ENCODE measurements around the gene FBP2. TPM values are rescaled to one million over a fixed set of nuclear protein-coding genes. Genes with fewer than 3 reads are reported as not detected.

The FBP2 gene
- total RNA-seq, 4 donors from 2014 or later = not detected

GRCh38 chr9:94623253-94623652, 29.6 kb upstream of the FBP2 start:
- Histone ChIP-seq H3K9me3 (no peaks in the 10 kb centered on the region), H3K4me1 (peaks cover 3 to 12% (median 6%) of the 10 kb centered on the region in 4 donors), H3K27ac (replicated peaks in 1 of 4) (no peak overlapping the region), H3K4me3 (no peak overlapping the region), H3K27me3 (no peaks in the 10 kb centered on the region), H3K36me3 (no peaks in the 10 kb centered on the region)
- 90% methylated on average over 9 of the region's 9 CpGs for WGBS
- intact Hi-C loops (cut with DNase I) = no loop called here
- no peak for DNase-seq (ENCODE audit: extremely low spot score)
- TF ChIP-seq POLR2AphosphoS5 (IDR thresholded peaks at IDR 0.05) = no peak
- no peak for TF ChIP-seq EP300 (IDR thresholded peaks at IDR 0.05)

GRCh38 chr9:94622087-94622800, 28.6 kb upstream of the FBP2 start:
- TF ChIP-seq CTCF (IDR thresholded peaks at IDR 0.05) (no peak), EP300 (IDR thresholded peaks at IDR 0.05) (no peak), POLR2AphosphoS5 (IDR thresholded peaks at IDR 0.05) (no peak), POLR2A (IDR thresholded peaks at IDR 0.05; ENCODE audit: low read depth) (no peak)
- Histone ChIP-seq H3K9me3 (no peaks in the 10 kb centered on the region), H3K27ac (replicated peaks in 1 of 4) (no peak overlapping the region), H3K4me1 (peaks cover 3 to 12% (median 6%) of the 10 kb centered on the region in 4 donors), H3K36me3 (no peaks in the 10 kb centered on the region), H3K27me3 (no peaks in the 10 kb centered on the region), H3K4me3 (no peak overlapping the region)
- 92% methylated on average over 19 of the region's 19 CpGs for WGBS
- no peak for DNase-seq (ENCODE audit: extremely low spot score)
- intact Hi-C loops (cut with DNase I) = no loop called here

DNA sequence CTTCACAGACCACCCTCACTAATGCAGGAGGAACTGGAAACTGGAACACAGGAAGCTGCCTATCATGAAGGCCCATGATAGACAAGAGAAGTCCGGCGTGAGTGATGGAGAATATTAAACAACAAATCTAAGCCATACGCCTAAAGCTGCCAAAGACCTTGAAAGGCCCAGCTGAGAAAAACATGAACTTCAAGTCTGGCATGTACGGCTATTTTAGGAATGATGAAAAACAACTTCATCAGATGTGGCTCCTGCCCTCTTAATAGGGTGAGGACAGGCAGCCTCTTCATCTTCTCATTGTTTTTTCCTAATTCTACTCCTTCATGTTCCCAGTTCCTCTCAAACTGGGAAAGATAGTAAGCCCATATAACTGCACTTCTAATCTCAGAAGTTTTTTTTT, 25.4 kb upstream of the FBP2 start:
- Histone ChIP-seq H3K27me3 (no peaks in the 10 kb centered on the region), H3K9me3 (no peaks in the 10 kb centered on the region), H3K4me3 (no peak overlapping the region), H3K4me1 (peaks cover 3 to 12% (median 6%) of the 10 kb centered on the region in 4 donors), H3K27ac (replicated peaks in 1 of 4) (no peak overlapping the region), H3K36me3 (no peaks in the 10 kb centered on the region)
- TF ChIP-seq POLR2AphosphoS5 (IDR thresholded peaks at IDR 0.05) = no peak
- TF ChIP-seq POLR2A (IDR thresholded peaks at IDR 0.05; ENCODE audit: low read depth) = no peak
- no peak for TF ChIP-seq CTCF (IDR thresholded peaks at IDR 0.05)
- no peak for TF ChIP-seq EP300 (IDR thresholded peaks at IDR 0.05)
- intact Hi-C loops (cut with DNase I) = no loop called here
- 32% methylated on average over 4 of the region's 4 CpGs for WGBS
- DNase-seq (ENCODE audit: extremely low spot score) = no peak

DNA sequence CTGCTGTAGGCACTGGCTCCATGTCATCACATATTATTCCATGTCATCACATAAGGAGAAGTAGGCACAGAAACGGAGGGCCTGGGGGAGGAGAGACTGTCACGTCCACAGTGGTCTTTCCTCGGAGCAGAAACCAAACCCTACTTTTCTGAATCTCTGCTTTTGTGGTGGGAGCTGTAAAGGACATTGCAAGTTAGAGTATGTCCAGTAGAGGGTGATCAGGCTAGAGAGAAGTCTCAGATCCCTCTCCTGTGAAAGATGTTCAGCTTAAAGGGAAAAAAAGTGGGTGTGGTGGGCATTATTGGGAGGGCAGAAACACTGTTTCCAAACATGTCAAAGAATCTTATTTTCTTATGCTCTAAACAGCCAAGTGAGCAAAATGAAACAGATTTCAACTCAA, 19.4 kb upstream of the FBP2 start:
- TF ChIP-seq EP300 (IDR thresholded peaks at IDR 0.05) = no peak
- TF ChIP-seq POLR2A (IDR thresholded peaks at IDR 0.05; ENCODE audit: low read depth) = no peak
- TF ChIP-seq POLR2AphosphoS5 (IDR thresholded peaks at IDR 0.05) = no peak
- TF ChIP-seq CTCF (IDR thresholded peaks at IDR 0.05) = no peak
- H3K4me3 ChIP-seq = no peak overlapping the region

GRCh38 chr9:94612071-94612470, 18.4 kb upstream of the FBP2 start:
- Histone ChIP-seq H3K27me3 (peaks cover 0 to 7% (median 0%) of the 10 kb centered on the region in 4 donors), H3K9me3 (no peaks in the 10 kb centered on the region), H3K36me3 (no peaks in the 10 kb centered on the region), H3K4me1 (no peaks in the 10 kb centered on the region), H3K27ac (replicated peaks in 1 of 4) (no peak overlapping the region), H3K4me3 (no peak overlapping the region)
- DNase-seq (ENCODE audit: extremely low spot score) = no peak
- no peak for TF ChIP-seq POLR2A (IDR thresholded peaks at IDR 0.05; ENCODE audit: low read depth)
- TF ChIP-seq POLR2AphosphoS5 (IDR thresholded peaks at IDR 0.05) = no peak
- no peak for TF ChIP-seq EP300 (IDR thresholded peaks at IDR 0.05)
- TF ChIP-seq CTCF (IDR thresholded peaks at IDR 0.05) = no peak
- intact Hi-C loops (cut with DNase I) = no loop called here
- WGBS = 88% methylated on average over 7 of the region's 7 CpGs

More for the DNA sequence above, 19.4 kb upstream of the FBP2 start:
- WGBS = 87% methylated on average over 3 of the region's 3 CpGs
- Histone ChIP-seq H3K27me3 (peaks cover 0 to 7% (median 0%) of the 10 kb centered on the region in 4 donors), H3K4me1 (no peaks in the 10 kb centered on the region), H3K9me3 (no peaks in the 10 kb centered on the region), H3K36me3 (no peaks in the 10 kb centered on the region), H3K27ac (replicated peaks in 1 of 4) (no peak overlapping the region)
- DNase-seq (ENCODE audit: extremely low spot score) = no peak
- intact Hi-C loops (cut with DNase I) = no loop called here

Measured in esophagus muscularis mucosa (tissue), 4 donors.